ENCODE data around the gene ITFG1. TPM values are rescaled to one million over a fixed set of nuclear protein-coding genes. Genes with fewer than 3 reads are reported as not detected.

The ITFG1 gene
- total RNA-seq, result 32.5 TPM

GRCh38 chr16:47460711-47461597 lies at the start of gene ITFG1, which contains the start of gene PHKB:
Gene ITFG1 (minus strand): TSS chr16:47461063. CDS start chr16:47461045, 18 bp downstream.
Gene PHKB (plus strand): TSS chr16:47461331. CDS start chr16:47461351, 20 bp downstream.
- Histone ChIP-seq H3K4me3 (ENCODE audit: low read length) (peak within 1 kb of the TSS; percentile 93), H3K9me3 (ENCODE audit: low read depth, low read length) (no peaks in the 10 kb centered on the region), H3K27me3 (ENCODE audit: insufficient read depth, low read length) (no peaks in the 10 kb centered on the region), H3K4me1 (ENCODE audit: insufficient read depth, low read length) (peaks cover 32% of the 10 kb centered on the region)

DNA sequence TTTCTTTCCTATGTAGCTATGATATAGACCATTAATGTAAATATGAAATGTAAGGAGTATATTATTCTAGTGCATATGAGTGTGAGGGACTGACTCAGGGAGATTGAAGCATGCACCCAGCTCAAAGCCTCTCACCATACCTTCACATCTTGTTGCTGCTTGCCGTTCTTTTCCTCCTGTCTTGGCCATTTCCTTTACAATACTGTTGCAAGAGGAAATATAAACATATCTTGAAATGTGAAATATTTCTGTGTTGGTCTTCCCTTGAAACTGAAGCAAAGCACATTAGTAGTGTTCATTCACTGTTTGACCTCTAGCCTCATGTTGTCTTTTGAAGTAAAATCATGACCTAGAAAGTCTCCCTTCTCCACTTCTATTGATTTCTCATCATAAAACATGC lies 46.8 kb upstream of the ITFG1 start:
- no peaks in the 10 kb centered on the region for H3K9me3 ChIP-seq (ENCODE audit: low read depth, low read length)
- H3K4me1 ChIP-seq (ENCODE audit: insufficient read depth, low read length), result no peaks in the 10 kb centered on the region
- no peaks in the 10 kb centered on the region for H3K27me3 ChIP-seq (ENCODE audit: insufficient read depth, low read length)
- no peak overlapping the region for H3K4me3 ChIP-seq (ENCODE audit: low read length)

DNA sequence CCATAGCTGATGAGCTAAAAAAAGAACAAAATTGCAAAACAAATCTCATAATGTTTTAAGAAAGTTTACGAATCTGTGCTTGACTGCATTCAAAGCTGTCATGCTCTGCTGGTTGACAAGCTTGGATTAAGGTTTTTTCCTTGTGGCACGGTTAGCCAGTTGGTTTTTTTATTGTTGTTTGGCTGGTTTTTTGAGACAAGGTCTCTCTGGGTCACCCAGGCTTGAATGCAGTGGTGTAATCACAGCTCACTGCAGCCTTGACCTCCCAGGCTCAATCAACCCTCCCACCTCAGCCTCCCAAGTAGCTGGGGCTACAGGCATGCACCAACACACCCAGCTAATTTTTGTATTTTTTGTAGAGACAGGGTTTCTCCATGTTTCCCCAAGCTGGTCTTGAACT lies 45.9 kb upstream of the ITFG1 start:
- H3K4me3 ChIP-seq (ENCODE audit: low read length), result no peak overlapping the region
- H3K4me1 ChIP-seq (ENCODE audit: insufficient read depth, low read length), result no peaks in the 10 kb centered on the region
- H3K27me3 ChIP-seq (ENCODE audit: insufficient read depth, low read length), result no peaks in the 10 kb centered on the region
- no peaks in the 10 kb centered on the region for H3K9me3 ChIP-seq (ENCODE audit: low read depth, low read length)

DNA sequence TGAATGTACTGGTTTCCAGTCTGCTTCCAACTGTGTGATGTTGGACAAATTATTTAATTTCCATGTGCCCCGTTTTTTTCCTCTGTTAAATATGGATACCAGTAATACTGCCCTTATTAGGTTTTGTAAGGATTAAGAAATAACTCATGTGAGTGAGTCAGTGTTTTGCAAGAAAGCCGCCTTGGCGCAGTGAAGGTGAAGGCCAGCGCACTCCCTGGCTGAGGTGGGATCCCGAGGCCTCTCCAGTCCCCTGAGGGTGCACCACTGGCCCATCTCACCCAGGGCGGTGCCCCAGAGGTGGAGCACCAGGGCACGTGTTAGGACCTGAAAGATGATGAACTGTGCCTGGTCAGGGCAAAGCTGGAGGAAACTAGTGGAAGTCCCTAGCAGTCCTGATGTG lies 43.7 kb upstream of the ITFG1 start:
- Histone ChIP-seq H3K4me1 (ENCODE audit: insufficient read depth, low read length) (no peaks in the 10 kb centered on the region), H3K9me3 (ENCODE audit: low read depth, low read length) (no peaks in the 10 kb centered on the region)

GRCh38 chr16:47503936-47504335 lies 43.1 kb upstream of the ITFG1 start:
- Histone ChIP-seq H3K4me1 (ENCODE audit: insufficient read depth, low read length) (no peaks in the 10 kb centered on the region), H3K27me3 (ENCODE audit: insufficient read depth, low read length) (no peaks in the 10 kb centered on the region), H3K4me3 (ENCODE audit: low read length) (no peak overlapping the region), H3K9me3 (ENCODE audit: low read depth, low read length) (no peaks in the 10 kb centered on the region)

More for the DNA sequence above, 43.7 kb upstream of the ITFG1 start:
- H3K27me3 ChIP-seq (ENCODE audit: insufficient read depth, low read length), result no peaks in the 10 kb centered on the region
- no peak overlapping the region for H3K4me3 ChIP-seq (ENCODE audit: low read length)

GRCh38 chr16:47499700-47500264 lies 38.9 kb upstream of the ITFG1 start:
- no peaks in the 10 kb centered on the region for H3K4me1 ChIP-seq (ENCODE audit: insufficient read depth, low read length)
- H3K4me3 ChIP-seq (ENCODE audit: low read length), result no peak overlapping the region
- H3K9me3 ChIP-seq (ENCODE audit: low read depth, low read length), result no peaks in the 10 kb centered on the region
- H3K27me3 ChIP-seq (ENCODE audit: insufficient read depth, low read length), result no peaks in the 10 kb centered on the region

DNA sequence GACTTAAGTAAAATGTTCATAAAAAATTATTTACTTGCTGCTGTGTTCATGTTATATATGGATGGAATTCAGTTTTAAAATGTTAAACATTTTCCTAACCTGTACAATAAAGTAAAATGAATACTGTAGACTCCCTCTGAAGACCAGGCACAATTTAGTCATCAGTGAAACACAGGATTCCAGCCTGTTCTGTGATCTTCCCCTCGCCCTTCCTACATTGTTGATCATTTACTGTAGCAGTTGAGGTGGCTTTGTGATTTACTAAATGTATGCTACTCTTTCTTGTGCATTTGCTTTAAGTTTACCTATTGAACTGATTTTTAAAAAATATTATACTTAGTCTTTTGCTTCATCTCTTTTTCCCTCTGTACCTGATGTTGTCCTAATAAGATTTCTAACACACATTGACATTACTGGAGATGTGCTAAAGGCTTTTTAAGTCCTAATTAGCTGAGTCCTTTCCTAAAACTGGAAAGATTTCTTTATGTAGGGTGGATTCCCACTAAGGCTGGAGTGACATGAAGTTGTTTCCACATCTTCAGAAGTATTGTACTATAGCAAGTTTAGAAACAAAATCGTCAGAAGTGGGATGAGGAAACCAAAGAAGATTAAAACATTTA lies 38.3 kb upstream of the ITFG1 start:
- no peak overlapping the region for H3K4me3 ChIP-seq (ENCODE audit: low read length)
- no peaks in the 10 kb centered on the region for H3K27me3 ChIP-seq (ENCODE audit: insufficient read depth, low read length)
- peaks cover 3% of the 10 kb centered on the region for H3K4me1 ChIP-seq (ENCODE audit: insufficient read depth, low read length)
- no peaks in the 10 kb centered on the region for H3K9me3 ChIP-seq (ENCODE audit: low read depth, low read length)

DNA sequence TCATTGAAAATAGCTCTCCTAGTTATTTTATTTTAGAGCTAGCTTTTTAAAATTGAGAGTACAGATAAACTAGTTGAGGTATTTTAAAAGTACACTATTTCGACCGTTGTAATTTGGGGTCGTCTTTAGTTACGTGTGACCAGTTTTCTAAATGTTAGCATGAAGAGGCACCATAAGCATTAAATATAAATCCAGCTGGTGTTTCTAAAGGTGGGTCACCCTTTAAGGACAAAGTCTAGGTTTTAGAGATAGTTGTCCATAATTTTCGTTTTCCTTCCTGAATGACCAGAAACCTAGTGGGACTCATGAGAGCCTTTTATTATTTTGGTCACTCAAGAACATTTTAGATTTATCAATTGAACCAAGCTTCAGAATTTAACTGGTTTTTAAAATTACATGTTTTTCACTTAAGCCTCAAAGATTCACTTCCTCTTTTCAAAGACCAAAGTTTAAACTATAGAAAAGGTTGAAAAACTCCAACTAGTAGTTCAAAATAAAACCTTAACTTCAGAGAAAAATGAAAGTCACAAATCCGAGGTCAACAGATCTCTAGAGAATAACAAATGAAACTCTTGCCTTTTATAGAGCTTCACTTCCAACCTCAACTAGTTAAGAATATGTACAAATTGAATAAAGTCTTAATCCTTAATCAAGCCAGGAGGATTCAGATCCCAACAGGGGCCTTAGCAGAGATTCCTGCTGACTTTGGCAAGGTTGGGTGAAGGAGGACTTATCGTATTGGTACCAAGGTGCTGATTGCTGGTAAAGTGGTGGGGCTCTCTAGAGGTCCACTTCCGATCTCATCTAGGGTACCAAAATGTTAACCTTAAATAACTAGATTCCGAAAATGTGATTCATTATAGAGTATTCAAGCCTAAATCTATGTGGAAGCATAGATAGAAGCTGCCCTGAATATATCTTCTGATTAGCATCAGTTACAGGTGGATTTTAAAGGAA lies 32.8 kb upstream of the ITFG1 start:
- peaks cover 25% of the 10 kb centered on the region for H3K4me1 ChIP-seq (ENCODE audit: insufficient read depth, low read length)
- H3K27me3 ChIP-seq (ENCODE audit: insufficient read depth, low read length), result no peaks in the 10 kb centered on the region
- peak overlapping the region; percentile 28 for H3K4me3 ChIP-seq (ENCODE audit: low read length)
- H3K9me3 ChIP-seq (ENCODE audit: low read depth, low read length), result no peaks in the 10 kb centered on the region

DNA sequence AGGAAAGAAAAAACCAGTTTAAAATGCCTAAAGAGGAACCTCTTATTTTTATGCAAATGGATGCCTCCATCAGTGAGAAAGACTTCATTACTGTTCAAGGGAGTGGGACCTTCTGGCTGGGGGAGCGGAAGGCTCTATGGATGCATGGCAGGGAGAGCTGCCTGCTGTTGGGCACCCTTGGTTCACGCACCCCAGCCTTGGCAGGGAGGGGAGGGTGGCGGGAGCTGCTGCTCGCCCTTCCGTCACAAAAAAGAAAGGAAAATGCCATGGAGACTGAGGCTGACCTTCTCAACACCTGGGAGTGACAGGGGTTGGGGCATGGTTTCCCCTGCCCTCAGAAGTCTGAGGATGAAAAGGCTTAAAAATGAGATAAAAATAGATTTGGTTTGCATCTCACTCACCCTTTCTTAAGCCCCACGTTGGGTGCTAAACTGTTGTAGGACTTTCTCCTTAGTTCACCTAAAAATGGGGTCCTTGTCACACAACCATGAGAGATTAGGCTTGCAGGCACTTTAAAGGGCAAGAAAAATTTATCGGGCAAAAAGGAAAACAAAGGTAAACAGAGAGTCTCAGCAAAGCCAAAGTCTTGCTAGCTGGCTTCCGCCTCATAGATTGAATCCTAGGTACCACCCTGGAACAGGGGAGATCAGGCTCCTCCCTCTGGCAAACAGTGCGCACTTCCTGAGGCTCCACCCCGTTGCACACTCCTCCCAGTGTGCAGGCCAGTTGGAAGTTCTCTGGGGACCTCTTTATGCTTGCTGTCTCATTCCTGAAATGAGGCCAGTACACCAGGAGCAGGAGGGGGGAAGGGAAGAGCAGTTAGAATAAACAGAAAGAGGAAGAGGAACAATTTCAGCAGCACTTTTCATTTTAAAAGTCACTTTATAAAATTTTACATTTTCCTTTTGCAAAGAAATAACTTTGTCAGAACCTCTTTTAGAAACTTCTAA lies 31.8 kb upstream of the ITFG1 start:
- Histone ChIP-seq H3K9me3 (ENCODE audit: low read depth, low read length) (no peaks in the 10 kb centered on the region), H3K4me1 (ENCODE audit: insufficient read depth, low read length) (peaks cover 25% of the 10 kb centered on the region), H3K27me3 (ENCODE audit: insufficient read depth, low read length) (no peaks in the 10 kb centered on the region), H3K4me3 (ENCODE audit: low read length) (peak overlapping the region; percentile 28)

DNA sequence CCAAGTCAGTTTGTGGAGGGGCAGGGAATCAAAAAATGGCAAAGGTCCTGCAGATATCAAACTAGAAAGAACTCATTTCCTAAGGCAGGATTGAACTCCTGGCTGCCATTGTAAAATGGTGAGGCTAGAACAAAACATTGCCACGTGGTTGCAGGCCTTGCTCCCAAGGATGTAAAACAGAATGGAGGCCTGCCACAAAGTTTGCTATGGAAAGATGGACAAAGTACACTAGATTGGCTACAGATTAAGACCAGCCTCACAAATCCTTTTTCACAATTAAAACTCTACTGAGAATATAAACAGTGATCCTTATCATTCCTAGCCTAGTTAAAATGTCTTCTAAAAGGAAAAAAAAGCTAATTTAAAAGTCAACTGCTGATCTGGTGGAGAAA lies 31.2 kb upstream of the ITFG1 start:
- H3K4me1 ChIP-seq (ENCODE audit: insufficient read depth, low read length), result peaks cover 25% of the 10 kb centered on the region
- H3K9me3 ChIP-seq (ENCODE audit: low read depth, low read length), result no peaks in the 10 kb centered on the region
- H3K4me3 ChIP-seq (ENCODE audit: low read length), result no peak overlapping the region
- H3K27me3 ChIP-seq (ENCODE audit: insufficient read depth, low read length), result no peaks in the 10 kb centered on the region

GRCh38 chr16:47490471-47490870 lies 29.6 kb upstream of the ITFG1 start:
- H3K4me3 ChIP-seq (ENCODE audit: low read length), result no peak overlapping the region
- no peaks in the 10 kb centered on the region for H3K9me3 ChIP-seq (ENCODE audit: low read depth, low read length)
- H3K27me3 ChIP-seq (ENCODE audit: insufficient read depth, low read length), result no peaks in the 10 kb centered on the region
- peaks cover 25% of the 10 kb centered on the region for H3K4me1 ChIP-seq (ENCODE audit: insufficient read depth, low read length)

DNA sequence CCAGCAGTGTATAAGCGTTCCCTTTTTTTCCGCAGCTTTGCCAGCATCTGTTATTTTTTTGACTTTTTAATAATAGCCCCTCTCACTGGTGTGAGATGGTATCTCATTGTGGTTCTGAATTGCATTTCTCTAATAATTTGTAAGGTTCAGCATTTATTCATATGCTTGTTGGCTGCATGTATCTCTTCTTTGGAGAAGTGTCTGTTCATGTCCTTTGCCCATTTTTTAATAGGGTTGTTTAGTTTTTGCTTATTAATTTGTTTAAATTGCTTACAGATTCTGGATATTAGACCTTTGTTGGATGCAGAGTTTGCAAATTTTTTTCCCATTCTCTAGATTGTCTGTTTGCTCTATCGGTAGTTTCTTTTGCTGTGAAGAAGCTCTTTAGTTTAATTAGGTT lies 27.2 kb upstream of the ITFG1 start:
- Histone ChIP-seq H3K27me3 (ENCODE audit: insufficient read depth, low read length) (no peaks in the 10 kb centered on the region), H3K4me1 (ENCODE audit: insufficient read depth, low read length) (peaks cover 16% of the 10 kb centered on the region), H3K4me3 (ENCODE audit: low read length) (no peak overlapping the region), H3K9me3 (ENCODE audit: low read depth, low read length) (no peaks in the 10 kb centered on the region)

- H3K9me3 ChIP-seq (ENCODE audit: low read depth, low read length), result no peaks in the 10 kb centered on the region
- no peaks in the 10 kb centered on the region for H3K27me3 ChIP-seq (ENCODE audit: insufficient read depth, low read length)
- peaks cover 4% of the 10 kb centered on the region for H3K4me1 ChIP-seq (ENCODE audit: insufficient read depth, low read length)
- H3K4me3 ChIP-seq (ENCODE audit: low read length), result no peak overlapping the region
Measured at GRCh38 chr16:47486856-47487255, 26.0 kb upstream of the ITFG1 start.

DNA sequence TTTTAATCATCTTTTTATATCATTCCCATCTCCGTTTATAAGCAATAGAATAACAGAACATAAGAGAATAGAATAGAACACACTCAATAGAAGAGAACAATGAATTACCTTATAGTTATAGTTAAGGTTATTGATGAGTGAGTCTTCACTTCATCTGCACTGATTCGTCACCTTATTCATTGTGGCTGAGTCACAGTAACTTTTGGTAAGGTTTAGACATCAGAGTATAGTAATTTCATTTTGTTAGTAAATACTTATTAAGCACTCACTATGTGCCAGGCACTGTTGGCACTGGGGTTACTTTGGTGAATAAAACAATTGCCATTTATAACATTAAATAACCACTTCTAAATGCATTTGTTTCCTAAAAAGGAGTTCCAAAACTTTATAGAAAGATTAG lies 22.8 kb upstream of the ITFG1 start:
- Histone ChIP-seq H3K4me1 (ENCODE audit: insufficient read depth, low read length) (no peaks in the 10 kb centered on the region), H3K4me3 (ENCODE audit: low read length) (no peak overlapping the region), H3K9me3 (ENCODE audit: low read depth, low read length) (no peaks in the 10 kb centered on the region)

More for the DNA sequence above, 22.8 kb upstream of the ITFG1 start:
- H3K27me3 ChIP-seq (ENCODE audit: insufficient read depth, low read length), result no peaks in the 10 kb centered on the region
